ENCODE measurements around the gene PPP1R13B.

PPP1R13B gene

DNA sequence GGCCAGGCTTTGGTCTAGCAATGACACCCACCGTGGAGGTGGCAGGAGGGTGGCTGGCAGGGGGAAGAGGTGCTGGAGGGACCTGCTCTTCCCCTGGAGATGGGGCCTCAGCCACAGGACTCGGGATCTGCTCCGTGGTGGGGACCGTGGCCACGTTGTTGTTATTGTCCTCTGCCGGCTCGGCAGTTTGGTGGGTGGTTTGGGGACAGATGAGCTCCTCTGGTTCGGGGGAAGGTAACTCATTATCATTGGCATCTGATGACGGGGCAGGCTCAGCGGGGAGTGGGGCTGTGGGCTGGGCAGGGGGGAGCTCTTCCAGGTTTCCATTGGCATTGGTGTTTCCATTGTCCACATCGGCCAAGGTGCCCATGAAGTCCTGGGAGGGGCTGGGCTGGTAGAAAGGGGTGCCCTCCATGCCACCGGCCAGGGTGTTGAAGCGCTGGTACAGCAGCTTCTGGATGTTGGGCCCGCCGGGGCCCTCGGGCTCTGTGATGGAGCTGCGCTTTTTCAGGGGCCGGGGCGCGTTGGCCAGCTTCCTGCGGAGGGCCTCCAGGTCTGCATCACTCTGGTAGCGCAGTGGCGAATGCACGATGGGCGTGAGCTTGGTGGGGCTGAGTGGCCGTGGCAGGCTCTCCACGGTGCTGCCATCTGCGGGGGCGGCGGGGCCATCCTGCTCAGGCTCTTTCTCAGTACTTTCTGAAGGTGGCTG, 107.4 kb downstream of the PPP1R13B start:
- no peak for DNase-seq

DNA sequence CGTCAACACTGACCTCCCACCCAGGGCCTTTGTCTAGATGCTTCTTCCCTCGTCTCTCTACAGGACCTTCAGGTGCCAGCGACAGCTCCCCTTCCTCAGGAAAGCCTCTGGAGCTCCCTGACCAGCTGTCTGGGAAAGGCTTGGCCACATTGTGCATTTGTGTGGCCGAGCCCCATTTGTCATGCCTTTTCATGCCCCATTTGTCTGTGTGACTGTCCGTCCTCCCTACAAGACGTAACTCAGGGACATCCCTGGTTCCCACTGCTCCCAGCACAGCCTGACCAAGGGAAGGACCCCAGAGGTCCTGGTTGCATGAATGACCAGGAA, 107.9 kb downstream of the PPP1R13B start:
- no peak for DNase-seq

DNA sequence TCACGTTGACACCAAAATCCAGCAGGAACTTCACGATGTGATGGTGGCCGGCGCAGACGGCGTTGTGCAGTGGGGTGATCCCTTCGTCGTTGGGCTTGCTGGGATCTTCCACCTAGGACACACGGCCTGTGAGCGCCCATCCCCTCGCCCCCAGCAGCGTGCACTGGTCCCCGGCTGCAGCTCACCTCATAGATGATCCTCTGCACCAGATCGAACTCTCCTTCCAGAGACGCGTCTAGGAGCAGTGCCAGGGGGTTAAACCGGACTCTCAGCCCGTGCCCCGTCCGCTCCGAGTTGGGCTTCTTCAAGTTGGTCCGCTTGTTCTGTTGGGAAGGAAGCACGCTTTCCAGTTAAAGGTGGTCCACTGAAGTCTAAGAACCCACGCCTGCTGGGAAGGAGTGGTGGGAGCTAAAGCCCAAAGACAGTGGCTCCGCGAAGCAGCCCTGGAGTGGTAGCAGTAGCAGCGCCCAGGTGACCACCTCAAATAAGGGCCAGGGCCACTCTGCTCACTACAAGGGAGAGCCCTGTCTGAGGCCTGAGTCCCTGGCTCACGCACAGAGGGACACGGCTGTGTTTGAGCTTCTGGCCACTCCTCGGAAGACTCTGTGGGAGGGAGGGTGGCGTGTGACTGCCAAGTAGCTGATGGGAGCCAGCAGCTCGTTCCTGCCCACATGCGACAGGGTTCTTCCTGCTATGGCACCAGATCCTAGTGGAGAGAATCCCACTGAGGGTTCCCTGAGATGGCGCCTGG, 108.5 kb downstream of the PPP1R13B start:
- no peak for DNase-seq

DNA sequence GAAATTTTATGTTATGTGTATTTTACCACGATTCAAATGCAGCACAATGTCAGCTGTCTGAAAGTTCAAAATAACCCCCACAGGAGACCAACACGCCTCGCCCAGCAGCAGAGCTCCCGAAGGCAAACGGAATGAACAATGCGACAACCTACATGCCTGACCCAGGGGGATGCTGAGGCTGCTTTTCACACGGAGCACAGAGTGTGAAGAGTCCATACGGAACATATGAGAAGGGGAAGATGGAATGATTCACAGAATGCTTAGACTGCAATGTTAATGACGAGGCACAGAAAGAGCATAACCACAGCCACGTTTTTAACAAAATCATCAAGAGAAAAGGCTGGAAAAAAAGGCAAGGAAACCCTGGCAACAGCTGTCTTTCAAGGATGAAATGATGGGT, 109.2 kb downstream of the PPP1R13B start:
- DNase-seq = no peak

DNA sequence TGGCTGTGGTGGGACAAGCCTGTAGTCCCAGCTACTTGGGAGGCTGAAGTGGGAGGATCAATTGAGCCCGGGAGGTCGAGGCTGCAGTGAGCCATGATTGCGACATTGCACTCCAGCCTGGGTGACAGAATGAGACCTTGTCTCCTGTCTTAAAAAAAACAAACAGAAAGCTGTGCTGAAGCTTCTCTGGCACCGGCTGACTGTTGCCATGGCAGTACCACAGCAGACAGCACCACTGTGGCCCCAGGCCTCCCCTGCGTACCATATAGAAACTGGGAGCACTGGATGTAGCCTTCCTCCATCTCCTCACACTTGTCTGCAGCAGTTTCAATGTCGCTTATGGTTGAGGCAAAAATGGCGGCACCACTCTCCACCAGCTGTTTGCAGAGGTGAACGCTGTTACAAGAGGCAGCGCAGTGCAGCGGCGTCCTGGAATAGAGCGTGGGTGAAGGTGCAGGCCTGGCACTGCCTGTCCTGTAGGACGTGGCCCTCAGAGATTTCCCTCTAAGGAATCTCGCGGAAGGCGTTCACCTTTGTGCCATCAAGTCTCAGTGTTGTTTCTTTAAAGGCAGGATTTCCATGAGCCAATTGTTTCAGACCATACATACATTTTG, 109.8 kb downstream of the PPP1R13B start:
- DNase-seq = no peak

DNA sequence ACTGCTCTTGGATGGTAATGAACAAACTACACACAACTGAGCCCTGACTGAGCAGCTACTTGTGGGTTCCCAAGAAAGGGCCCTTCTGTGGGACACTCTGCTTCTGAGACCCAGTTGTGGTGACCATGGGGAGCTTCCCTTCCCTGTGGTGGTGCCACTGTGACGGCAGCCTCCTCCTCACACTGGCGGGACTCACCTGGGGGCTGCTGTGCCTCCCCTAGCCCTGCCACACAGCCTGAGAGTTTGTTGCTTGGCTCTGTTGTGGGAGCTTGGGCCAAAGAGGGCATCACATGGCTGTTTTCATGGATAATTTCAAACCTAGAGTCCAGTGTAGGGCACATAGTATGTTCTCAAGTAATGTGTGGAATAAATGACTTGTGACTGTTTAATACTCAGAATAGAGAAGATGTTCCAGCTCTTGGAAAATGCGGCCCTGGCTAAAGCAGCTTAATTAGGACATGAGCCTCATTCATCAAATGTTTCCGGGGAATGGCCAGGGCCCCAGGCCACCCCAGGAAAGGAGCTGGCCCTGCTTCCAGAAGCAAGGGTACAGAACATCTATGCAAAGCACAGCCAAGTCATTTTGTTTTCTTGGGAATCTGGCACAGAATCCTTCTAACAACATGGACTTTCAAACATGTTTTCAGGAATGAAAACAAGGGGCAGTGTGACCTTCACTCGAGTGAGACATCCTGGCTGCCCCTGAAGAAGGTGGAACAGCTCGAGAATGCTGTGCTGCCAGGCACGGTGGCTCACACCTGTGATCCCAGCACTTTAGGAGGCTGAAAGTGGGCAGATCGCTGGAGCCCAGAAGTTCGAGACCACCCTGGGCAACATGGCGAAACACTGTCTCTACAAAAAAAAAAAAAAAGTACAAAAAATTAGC, 110.6 kb downstream of the PPP1R13B start:
- no peak for DNase-seq

DNA sequence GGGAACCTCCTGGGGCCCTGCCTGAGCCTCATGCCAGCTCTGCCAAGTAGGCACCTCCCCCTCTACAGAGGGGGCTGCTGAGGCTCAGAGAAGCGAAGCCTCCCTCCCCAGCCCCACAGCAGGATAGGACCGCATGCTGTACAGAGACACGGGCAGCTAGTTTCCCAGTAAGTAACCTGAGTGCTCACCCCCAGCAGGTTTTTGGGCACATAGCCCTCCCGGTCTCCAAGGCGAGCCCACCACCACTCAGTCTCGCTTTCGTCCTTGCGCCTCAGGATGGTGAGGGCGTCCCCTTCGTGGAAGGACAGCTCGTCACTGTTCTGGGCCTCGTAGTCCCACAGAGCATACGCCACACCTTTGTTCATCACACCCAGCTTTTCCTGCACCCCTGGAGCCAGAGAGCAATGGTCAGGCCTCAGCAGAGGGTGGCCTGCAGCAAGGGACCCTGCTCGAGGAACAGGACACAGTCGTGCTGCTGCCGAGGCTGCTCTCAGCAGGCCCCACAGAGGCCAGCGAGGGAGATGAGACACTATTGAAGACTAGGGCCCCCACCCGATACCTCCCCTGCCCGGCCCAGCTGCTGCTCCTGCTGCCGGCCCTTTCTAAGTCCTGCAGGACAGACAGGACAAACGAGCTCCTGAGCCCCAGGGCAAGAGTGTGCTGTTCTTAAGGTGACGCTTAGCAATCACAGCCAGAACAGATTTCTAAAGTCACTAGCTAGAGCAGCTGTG, 111.4 kb downstream of the PPP1R13B start:
- DNase-seq = no peak

DNA sequence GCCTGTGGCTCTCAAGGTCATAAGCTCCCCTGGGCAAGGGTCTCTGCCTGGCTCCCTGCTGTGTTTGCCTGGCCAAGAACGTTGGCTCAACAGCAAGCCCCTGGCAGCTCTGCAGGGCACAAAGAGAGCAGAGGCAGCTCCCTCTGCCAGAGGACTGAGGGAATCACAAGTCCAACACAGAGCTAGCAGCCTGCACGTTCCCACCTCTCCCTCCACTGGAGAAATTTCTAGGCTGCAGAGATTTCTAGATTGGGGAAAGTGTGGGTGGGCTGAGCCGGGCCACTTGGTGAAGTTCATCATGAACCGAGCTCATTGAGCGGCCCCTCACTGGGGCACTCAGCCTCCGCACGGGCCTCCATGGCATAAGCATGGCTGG, 111.9 kb downstream of the PPP1R13B start:
- no peak for DNase-seq

DNA sequence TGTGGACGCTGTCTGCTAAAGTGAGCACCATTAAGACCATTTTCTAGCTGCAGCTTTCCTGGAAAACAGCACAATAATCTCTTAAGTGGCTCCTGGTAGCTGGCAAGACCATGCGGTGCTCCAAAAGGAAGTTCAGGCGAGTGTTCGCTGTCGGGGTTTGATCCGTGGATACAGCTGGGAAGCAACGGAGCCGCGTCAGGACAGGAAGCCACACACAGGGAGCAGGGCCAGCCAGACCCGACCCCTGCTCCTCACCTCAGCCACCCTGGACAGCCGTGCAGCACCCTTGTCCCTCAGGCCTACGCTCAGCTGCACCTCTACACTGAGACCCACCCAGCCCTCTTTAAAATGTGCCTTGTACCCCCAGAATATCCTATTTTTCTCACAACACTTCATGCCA, 112.4 kb downstream of the PPP1R13B start:
- DNase-seq = no peak

DNA sequence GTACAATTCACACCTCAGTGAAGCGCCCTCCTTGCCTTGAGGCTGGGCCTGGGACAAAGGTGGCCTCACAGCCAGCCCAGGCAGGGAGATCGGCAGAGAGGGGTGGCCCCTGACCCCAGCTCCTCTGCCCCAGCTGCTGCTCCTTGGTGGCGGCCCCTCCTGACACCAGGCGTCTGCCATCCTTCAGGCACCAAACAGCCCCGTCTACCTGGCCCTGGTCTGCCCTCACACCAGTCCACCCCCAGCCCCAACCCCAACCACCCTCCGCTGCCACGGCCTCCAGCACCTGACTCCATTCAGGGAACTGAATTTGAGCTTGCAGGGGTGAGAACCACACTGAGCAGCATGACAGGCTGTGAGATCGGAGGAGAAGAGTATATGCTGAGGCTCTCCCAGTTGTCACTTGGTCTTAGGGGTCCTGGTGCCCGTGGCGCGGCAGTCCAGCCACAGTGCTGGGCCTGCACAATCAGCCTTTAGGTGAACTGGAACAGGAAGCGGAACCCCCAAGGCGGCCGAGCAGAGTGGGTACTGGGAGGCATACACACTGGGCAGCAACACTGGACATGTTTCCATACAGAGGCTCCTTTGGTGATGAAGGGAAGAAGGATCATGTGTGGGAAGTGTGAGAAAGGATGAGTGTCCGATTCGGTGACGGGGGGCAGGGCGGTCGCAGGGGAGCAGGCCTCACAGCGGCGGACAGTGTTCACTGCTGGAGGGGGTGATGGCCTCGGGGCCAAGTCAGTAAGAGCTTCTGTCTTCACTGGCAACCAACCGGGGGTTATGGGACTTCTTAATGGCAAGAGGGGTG, 113.1 kb downstream of the PPP1R13B start:
- DNase-seq = no peak

DNA sequence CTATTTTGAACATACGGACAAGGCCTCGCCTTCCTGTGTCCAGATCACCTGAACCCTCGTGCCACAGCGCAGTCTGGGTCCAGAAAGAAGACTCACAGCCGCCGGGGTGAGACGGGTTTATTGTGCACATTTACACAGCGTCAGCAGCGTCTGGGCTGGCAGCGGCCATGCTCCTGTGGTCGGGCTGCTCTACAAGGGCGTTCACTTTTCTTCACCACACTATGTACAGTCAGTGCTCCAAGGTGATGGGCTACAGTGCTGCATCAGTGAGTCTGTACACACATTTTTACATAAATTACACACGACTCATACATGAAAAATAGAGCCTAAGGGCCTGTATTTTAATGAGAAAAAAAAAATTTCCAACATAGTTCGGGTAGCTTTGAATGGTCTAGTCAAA, 113.7 kb downstream of the PPP1R13B start:
- DNase-seq = no peak

DNA sequence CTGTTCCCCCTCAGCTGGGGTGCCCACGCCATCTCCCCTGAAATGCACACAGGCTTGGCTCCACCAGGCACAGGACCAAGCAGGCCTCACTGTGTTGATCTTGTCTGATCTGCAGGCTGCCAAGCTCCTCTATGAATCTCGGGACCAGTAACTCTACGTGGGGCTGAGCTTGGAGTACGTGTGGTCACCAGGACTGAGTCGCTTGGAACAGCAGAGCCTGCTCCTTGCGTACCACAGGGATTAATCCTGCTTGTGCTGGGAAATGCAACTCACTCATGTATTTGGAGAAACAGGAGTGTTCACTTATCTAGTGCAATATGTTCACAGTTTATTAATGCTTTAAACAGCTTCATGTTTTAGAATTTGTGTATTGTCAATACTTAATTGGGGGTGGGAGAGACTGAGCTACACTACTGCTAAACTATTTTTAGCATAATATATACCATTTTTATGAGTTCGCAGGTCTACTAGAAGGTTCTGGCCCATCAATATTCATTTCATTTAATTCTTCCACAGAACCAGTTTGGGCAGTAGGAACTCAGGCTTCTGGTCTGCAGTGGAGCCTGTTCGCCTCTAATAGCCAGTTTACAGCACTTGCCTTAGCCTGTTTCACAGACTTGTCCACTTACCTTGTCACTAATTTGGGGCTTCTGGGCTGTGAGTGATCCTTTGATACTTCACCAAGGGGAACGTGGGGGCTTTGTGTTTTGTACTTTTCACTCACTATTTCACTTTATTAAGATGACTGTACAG, 114.3 kb downstream of the PPP1R13B start:
- no peak for DNase-seq

DNA sequence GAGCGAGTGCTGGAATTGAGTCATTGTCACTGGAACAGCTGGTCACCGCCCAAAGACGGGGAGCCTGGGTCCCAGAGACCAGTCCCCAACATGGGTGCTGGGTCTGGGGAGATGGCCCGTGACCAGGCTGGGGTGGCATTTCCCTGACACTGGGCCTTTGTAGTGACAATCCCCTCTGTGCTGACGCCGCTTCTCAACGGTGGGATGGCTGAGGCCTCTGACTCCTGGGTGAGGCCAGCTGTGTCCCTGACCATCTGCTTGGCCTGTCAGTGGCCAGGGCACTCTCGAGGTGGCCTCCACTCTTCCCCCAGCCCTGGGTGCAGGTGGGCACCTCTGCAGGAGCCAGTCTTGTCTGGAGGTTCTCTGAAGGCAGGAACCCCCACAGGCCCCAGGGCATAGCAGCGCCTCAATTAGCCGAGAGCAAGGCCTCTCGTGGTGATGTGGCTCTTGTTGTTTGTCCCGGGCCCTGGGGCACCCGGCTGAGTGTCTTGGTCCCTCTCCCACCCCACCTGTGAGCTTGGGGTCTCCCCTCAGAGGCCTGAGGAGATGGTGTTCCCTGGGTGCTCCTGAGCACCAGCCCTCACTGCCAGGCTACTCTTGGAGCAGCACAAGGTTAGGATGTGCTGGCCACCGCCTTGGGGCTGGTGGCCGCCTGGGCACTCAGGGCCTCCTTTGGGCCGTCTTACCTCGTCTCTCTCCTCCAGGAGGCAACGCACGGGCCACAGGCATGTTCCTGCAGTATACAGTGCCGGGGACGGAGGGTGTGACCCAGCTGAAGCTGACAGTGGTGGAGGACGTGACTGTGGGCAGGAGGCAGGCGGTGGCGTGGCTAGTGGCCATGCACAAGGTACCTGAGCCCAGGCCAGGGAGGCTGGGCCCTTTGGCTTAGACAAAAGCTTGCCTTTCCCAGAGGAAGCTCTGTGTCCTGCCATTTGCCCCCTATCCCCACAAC, 115.2 kb downstream of the PPP1R13B start:
- no peak for DNase-seq

DNA sequence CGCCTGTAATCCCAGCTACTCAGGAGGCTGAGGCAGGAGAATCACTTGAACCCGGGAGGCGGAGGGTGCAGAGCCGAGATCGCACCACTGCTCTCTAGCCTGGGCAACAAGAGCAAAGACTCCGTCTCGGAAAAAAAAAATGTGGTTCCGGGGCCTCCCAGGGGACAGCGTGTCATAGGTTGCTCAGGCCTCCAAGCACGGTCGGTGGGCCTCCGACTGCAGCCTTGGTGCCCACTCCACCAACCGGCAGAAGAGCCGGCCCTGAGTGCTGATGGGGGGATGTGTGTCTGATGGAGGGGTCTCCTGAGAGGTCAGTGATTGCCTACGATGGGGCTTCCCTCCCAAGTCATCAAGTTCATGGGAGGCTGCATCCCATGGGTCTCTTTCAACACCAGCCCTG, 115.9 kb downstream of the PPP1R13B start:
- no peak for DNase-seq

DNA sequence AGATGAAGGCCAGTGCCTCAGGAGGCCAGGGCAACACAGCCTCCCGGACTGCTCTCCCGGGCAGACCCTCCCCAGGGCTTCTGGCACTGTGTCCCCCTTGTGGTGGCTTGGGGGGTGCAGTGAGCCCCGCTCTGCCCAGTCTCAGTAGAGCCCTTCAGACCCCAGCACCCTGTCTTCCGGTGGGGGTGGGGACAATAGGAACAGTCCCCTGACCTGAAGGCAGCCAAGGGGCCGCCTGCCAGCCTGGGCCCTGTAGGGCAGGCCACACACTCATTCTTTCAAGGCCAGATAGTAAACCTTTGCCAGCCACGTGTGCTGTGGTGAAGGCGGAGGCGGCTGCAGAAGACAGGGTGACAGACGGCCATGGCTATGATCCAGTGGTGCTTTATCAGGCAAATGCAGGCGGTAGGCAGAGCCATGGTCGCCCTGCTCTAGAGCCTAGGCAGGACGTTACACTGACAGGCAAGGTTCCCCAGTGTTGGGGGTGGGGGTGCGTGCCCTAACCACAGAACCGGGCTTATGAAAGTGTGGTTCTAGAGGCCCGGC, 116.8 kb downstream of the PPP1R13B start:
- DNase-seq = no peak

DNA sequence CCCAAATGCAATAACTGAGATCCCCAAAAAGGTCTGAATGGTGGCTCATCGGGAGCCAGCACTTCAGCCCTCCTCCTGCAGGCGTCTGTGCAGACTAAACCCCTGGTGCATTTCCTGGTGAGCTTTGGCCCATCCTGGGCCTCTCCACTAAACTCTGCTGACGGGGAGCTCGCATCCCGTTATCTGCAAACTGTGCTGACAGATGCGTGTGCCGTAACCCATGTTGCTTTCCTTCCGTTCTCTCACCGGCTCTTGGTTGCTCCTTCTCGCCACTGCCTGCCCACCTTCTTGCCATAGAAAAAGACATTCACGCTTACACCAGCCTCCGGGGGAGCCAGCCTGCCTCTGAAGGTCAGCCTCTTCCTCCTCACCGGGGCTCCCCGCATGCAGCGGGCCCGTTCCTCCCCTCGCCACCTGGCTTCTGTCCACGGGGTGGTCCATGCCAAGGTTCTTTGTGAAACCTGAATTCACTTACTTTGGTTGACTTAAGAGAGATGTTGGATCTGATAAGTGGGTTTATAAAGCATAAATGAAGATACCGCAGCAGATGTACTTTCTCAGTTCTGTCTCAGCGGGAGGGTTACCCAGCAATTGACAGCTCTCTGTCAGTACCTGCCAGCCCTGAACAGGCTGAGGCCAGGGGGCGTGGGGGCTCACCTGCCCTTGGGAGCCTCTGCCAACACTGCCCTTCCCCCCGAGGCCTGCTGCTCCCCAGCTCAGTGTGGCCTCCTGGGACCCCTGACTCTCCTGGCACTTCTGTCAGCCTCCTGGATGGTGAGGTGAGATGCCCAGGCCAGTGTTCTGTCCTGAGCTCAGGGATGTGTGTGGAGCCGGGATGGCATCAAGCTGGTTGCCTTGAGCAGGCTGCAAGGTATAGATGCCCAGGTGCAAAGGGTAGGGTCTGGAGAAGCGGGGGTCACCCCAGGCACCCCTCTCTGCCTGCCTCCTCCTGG, 117.6 kb downstream of the PPP1R13B start:
- DNase-seq = no peak

DNA sequence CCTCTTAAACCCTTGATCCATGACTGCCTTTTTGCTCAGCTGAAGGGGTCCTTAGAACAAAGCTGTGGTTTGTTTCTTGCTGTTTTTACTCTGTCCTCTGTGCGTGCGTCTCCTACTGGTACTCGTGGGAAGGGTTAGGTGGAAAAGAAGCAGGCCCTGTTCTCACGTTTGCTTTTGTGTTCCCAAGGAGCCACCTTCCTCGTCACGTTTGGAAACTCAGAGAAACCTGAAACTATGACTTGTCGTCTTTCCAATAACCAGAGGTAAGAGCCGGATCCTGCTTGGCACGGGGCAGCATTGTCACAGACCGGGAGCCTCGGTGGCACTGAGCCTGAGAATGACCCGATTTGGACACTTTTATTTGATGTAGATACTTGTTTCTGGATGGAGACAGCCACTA, 118.7 kb downstream of the PPP1R13B start:
- DNase-seq = no peak

DNA sequence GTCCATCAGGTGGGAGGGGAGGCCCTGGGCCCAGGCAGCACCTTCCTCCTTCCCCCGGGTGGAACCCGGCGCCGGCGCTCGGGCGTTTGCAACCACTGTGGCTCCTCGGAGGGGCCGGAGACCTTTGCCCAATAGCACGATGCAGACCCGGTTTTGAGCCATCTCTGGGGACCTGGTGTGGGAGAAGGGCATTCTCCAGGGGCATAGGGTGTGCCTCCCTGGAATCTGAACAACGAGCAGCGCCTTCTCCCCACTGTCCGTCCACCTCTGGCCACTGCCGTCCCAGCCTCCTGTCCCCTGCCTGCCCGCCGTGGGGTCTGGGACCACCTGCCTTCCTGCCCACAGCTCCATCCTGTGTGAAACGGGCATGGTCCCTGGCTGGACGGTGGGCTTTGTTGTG, 119.2 kb downstream of the PPP1R13B start:
- no peak for DNase-seq
